GM18507 (cell line): ENCODE measurements around the gene TMEM255B.
"Not testable (repeated sequence)": the region's sequence is repeated elsewhere in the genome, so short reads cannot be mapped to it uniquely, and the experiment has no call there.

Experiments
- DNase-seq: peaks from one replicate; pipeline ENCODE4 v3.0.0; 2011; ENCODE audit warnings: low read depth; ENCODE audit not compliant: insufficient read length; ENCODE audit errors: extremely low spot score
- FAIRE-seq: peaks from 2 replicates; lab custom pipeline; 2011; peaks lifted over from hg19 to GRCh38; lab: Jason Lieb, UNC

TMEM255B gene

DNA sequence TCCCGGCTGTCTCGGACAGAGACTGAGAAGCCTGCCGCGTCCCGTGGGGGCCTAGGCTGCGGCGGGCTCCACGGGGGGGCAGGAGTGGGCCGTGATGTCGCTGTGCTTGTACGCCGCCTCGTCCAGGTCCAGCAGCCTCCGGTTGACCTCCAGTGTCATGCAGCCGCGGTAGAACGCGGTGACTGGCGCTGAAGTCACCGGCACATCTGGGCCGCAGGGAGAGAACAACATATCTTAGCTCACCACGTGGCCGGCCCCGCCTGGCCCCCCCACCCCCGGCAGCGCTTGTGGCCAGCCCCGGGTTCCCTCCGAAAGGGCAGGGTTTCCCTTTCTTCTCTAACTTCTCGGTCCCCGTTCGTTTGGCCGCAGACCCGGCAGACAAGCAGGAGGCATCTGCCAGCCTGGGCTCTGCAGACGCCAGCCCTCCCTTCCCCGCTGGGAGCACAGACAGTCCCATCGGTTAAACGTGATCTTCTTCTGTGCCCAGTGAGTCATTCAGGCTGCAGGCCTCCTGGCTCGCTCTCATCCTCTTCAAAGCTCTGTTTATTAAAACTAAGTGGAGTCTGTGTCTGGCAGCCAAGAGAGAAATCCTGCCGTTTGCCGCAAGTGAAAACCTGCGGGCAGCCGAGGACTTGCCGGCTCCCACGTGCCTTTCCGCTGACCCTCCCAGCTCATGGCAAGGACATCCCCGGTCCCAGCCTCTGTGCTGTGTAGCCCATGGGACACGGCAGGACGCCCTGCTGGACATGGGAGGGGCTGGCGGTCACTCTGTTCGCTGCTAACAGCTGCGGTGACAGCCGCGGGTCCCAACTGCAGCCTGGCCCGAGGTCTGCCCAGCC is 62.0 kb downstream of the TMEM255B start:
- FAIRE-seq, result no peak
- DNase-seq, result no peak

DNA sequence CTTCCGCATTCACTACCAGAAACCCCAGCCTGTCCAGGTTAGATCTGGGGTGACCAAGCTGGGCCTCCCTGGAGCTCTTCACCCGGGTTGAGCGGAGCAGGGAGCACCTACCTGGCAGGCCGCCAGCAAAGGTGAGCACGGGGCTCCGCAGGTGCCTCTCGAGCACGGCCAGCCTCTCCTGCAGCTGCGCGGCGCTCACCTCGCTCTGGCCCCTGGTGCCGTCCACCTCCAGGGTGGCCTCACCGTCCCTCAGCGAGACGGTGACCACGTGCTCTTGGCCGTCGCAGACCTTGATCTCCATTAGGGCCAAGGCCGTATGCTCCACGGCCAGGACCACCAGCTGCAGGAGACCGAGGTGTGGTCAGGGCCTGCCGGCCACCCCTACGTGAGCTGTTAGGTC is 62.8 kb downstream of the TMEM255B start:
- no peak for FAIRE-seq
- no peak for DNase-seq

DNA sequence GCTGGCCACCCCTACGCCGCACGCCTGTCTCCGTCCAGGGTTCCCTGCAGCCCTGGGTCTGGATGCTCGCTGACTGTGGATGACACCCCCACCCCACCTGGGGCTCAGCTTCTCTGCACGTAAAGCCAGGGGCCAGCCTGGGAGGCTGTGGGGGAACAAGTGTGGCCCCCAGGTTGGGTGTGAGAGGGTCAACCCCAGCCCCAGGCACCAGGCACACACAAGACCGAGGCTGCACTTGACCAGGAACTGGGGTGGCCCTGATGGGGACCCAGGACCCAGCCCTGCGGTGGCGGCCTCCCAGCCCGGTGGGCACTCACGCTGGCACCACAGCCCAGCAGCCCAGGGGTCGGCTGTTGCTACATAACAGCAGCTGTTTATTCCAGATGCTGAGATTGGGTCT is 63.2 kb downstream of the TMEM255B start:
- DNase-seq, result no peak
- FAIRE-seq, result no peak

DNA sequence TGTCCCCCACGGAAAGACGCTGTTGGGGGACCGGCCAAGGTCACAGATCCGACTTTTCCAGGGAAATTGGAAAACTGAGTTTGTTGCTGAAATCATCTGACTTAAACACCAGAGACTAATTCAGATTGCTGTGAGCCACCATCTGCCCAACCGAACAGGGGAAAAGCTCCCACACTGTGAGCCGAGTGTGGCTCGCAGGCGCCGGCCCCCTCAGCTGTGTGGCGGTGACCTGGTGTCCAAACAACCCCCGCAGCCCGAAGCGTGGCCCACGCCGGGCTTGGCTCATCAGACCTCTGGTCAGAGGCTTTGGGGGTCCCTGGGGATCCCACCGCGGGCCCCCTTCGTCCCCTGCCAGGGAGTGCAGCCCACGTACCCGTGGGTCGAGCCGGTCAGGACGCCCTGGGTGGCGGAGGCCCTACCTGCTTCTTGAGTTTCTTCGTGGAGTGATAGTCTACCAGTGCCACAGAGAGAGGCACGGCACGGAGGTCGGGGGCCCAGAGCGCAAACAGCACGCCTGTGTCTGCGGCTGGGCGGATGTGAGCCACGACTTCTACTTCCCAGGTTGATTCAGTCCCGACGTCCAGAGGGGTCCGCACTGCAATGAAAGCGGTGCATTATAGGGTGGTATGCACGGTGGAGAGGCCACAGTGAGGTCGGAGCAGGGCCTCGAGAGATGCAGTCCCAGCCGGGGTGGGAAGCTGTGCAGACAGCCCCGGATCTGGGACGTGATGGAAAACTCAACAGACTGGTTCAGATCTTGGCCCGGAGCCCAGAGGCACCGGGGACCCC is 64.1 kb downstream of the TMEM255B start:
- DNase-seq (no peak), FAIRE-seq (no peak)

DNA sequence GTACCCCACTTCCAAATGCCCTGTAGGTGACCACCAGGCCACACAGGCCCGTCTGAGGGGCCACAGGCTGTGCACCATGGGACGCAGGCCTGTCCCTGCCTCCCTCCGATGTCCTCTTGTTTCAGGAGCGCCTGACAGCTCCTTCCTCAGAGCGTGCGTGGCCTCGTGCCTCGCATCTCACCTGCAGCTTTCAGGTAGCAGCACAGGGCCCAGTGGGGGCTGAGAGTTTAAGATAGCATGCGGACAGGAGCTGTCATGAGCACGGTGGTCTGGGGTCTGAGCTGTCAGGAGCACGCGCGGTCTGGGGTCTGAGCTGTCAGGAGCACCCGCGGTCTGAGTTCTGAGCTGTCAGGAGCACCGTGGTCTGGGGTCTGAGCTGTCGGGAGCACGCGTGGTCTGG is 64.7 kb downstream of the TMEM255B start:
- DNase-seq (no peak), FAIRE-seq (no peak)

DNA sequence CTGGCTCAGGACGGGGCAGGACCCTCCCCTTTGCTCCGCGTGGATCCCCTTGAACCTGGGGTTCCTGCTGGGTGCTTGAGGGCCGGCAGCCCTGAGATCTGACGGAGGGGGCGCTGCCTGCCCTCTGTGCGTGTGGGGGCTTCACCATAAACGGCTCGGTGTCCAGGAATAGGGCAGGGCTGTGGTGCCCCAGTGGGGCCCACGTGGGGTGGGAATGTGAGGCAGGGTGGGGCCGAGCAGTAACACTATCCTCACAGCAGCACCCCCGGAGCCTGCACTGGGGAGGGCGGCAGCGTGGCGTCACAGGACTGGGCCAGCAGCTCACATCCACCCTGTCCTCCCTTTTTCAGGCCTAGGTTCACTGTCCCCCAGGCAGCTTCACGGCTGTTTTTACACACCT is 66.8 kb downstream of the TMEM255B start:
- FAIRE-seq (no peak), DNase-seq (no peak)

DNA sequence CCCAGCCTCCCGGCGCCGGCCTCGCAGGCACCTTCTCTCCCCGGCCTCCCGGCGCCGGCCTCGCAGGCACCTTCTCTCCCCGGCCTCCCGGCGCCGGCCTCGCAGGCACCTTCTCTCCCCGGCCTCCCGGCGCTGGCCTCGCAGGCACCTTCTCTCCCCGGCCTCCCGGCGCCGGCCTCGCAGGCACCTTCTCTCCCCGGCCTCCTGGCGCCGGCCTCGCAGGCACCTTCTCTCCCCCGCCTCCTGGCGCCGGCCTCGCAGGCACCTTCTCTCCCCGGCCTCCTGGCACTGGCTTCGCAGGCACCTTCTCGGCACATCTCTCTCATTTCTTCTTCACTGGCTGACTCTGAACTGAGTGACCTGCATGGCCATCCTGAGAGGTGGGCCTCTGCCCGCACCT is 67.4 kb downstream of the TMEM255B start:
- not testable (repeated sequence) for DNase-seq, FAIRE-seq

DNA sequence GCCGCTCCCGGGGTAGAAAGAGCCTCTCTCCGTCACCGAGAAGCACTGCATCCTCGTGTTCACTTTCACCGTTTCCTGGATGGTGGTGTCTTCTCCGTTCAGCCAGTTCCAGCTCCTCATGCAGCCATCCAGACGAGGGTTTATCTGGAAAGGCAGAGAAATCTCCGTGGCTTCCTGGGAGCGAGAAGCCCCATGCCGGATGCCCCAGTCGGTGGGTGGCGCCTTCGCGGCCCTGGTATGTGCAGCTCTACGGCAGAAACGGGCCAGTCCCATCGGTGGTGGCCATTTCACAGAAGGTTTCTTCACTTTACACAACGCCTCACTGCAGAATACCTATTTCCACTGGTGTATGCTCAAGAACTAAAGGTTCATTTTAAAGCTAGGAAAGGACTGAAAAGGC is 68.0 kb downstream of the TMEM255B start:
- FAIRE-seq, result no peak
- DNase-seq, result no peak

DNA sequence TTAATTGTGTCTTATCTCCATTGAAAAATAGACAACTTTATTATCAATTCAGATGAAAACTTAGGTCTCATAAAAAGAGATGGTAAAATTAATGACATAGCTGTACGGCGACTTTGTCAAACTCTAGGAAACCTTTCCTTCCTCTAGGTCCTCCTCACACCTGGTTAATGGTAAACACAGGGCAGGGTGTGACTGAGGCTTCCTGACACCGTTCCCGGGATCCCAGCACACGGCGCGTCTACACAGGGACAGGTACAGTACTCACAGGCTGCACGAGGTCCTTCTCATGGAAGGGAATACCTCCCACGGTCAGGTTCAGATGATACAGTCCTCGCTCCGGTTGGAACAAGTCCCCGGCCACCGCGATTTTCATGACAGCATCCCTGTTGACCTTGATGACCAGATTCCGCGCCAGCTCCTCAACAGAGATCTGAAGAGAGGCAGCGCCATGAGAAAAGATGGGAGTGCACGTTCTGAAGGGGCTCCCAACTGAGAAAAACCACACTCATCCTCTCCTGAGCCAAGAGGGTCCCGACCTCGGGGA is 69.3 kb downstream of the TMEM255B start:
- DNase-seq (no peak), FAIRE-seq (no peak)

DNA sequence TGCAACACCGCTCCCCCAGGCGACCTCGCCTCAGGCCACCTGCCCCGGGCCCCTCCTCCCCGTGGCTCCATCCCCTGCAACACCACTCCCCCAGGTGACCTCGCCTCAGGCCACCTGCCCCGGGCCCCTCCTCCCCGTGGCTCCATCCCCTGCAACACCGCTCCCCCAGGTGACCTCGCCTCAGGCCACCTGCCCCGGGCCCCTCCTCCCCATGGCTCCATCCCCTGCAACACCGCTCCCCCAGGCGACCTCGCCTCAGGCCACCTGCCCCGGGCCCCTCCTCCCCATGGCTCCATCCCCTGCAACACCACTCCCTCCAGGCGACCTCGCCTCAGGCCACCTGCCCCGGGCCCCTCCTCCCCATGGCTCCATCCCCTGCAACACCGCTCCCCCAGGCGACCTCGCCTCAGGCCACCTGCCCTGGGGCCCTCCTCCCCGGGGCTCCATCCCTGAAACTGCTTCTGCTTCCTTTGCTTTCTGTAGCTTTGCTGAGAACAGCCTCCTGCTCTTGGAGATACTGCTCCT is 71.5 kb downstream of the TMEM255B start:
- not testable (repeated sequence) for DNase-seq, FAIRE-seq

DNA sequence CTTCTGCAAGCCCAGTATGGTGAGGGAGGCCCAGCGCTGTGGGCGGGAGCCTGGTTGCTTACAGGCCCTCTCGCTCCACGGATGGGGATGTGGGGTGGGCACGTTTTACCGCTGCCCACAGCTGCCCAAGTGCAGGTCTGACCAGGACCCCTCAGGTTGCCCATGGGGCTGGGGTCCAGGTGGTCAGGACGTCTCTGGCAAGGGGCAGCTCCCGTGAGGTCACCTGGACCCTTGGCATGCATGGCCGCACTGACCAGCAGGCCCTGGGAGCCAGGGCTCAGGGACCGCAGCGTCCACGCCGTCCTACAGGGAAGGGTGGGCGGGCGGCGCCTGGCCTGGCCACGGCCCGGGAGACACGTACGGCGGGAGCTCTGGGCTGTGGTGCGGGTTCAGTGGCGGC is 72.0 kb downstream of the TMEM255B start:
- DNase-seq, result no peak
- FAIRE-seq, result no peak

DNA sequence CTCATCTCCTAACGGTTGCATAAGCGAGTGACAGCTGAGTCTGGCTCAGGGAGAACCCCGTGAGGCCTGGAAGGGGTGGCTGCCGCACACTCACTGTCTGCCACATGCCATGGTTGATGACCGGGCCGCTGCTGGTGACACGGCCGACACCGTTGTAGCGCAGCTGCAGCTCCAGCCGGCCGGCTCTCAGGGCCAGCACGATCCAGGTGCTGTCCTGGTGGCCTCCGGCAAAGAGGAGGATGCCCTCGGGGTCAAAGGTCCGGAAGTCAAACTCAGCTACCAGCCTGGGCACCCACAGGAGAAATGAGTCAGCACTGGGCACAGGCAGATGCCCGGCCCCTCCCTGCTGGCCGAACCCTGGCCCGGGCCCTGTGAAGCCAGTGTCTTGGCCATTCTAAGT is 73.2 kb downstream of the TMEM255B start:
- no peak for DNase-seq
- no peak for FAIRE-seq

DNA sequence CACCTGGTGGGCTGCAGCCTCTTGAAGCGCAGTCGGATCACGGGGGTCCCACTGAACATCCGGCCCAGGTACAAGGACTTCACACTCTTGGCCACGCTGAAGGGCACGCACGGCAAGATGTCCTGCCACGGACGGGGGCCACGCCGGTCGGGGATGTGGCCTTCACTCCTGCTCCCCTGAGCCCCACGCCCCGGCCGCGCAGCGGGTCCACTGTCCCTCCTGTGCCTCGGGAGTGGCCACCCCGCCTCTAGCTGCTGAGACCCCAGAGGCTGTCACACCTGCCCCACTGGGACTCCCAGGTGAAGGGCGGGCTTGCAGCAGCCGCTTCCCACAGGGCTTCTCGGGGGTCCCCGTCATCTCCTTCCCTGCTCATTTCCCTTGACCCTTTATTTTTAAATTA is 73.6 kb downstream of the TMEM255B start:
- FAIRE-seq (no peak), DNase-seq (no peak)

DNA sequence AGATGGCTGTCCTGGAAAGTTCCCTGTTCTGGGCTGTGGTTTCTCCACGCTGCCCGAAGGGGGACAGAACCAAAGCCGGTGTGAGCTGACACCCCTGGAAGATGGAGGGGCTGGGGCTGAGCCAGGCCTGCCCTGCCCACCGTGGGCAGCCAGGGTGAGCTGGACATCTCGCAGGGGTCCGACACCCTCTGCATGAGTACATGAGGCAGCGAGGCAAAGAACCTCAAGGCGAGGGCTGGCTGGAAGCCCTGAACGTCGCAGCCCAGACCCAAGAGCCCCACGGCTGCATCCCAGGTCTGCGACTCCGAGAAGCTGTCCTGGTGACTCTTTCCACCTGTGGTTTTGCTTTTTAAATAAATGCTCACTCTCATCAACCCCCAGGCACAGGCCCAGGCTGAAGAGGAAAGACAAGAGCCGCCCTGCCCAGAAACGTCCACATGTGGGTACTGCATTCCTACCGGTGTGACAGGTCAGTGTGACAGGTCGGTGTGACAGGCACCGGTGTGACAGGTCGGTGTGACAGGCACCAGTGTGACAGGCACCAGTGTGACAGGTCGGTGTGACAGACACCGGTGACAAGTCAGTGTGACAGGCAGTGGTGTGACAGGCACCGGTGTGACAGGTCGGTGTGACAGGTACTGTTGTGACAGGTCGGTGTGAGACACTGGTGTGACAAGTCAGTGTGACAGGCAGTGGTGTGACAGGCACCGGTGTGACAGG is 74.2 kb downstream of the TMEM255B start:
- FAIRE-seq, result no peak
- no peak for DNase-seq

DNA sequence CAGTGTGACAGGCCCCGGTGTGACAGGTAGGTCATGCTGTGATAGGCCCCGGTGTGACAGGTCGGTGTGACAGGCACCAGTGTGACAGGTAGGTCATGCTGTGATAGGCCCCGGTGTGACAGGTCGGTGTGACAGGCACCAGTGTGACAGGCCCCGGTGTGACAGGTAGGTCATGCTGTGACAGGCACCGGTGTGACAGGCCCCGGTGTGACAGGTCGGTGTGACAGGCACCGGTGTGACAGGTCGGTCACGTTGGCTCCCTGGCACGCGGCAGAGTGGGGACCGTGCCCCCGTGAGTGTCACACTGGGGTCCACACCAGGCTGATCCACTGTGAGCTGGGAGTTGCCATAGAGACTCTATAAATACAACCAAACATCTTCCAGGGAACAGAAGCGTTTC is 75.0 kb downstream of the TMEM255B start:
- FAIRE-seq, DNase-seq: not testable (repeated sequence)

DNA sequence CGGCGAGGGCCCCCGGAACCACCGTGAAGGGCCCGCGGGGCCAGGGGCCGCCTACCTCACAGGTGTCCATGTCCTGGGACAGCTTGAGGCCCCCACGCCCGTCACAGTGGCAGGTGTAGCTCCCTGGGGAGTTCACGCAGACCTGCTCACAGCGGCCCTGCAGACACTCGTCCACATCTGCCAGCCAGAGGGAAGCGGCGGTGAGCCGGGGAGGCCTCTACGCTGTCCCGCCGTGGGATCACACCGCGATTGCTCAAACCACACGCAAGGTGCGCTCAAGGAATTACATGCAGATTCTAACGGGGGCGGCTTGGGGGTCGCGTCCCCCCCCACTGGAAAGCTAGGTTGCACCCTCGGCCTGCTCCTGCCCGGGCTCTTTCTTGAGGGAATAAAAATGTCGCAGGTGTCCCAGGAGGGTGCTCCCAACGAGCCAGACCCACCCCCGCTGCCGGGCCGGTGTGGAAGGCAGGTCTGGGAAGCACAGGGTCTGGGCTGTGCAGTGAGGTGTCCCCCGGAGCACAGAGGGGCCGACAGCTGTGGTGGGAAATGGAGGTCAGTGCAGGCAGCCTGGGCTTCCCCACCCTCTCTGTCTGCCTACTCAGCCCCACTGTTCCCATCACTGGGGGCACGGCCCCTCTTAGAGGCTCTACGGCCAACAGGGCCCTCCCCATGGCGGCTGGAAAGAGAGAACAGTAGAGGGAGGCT is 75.6 kb downstream of the TMEM255B start:
- no peak for DNase-seq
- no peak for FAIRE-seq

DNA sequence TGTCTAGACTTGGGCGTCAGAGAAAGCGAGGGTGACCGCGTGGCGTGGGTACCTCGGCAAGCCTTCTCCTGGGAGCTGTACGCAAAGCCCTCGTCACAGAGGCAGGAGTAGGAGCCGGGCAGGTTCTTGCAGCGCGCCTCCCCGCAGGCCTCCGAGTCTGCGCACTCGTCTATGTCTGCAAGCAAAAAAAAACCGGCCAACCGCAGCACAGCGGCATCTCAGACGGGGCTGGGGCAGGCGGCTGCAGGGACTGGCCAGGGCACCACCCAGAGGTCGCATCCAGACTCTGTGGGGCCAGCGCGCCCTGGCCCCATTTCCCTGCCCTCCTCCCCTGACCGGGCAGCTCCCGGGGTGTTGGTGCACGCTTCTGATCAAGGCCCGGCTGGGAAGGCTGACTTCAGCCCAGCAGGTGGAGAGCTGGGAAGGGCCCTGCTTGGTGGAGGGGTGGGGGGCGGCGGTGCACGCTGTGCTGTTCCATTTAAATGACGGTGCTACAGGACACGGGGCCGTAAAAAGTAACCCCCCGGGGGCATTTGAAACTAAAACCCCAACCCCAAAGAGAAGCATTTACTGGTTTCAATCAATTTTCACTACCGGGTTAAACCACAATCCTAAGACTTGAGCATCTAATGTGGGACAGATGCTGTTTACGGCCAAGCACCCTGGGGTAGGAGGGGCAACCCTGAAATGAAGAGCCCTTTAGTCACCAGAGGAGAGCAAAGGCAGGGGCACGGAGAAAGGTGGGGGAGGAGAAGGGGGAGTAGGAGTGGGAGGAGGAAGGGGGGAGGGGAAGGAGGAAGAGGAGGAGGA is 76.6 kb downstream of the TMEM255B start:
- no peak for FAIRE-seq
- DNase-seq, result no peak

DNA sequence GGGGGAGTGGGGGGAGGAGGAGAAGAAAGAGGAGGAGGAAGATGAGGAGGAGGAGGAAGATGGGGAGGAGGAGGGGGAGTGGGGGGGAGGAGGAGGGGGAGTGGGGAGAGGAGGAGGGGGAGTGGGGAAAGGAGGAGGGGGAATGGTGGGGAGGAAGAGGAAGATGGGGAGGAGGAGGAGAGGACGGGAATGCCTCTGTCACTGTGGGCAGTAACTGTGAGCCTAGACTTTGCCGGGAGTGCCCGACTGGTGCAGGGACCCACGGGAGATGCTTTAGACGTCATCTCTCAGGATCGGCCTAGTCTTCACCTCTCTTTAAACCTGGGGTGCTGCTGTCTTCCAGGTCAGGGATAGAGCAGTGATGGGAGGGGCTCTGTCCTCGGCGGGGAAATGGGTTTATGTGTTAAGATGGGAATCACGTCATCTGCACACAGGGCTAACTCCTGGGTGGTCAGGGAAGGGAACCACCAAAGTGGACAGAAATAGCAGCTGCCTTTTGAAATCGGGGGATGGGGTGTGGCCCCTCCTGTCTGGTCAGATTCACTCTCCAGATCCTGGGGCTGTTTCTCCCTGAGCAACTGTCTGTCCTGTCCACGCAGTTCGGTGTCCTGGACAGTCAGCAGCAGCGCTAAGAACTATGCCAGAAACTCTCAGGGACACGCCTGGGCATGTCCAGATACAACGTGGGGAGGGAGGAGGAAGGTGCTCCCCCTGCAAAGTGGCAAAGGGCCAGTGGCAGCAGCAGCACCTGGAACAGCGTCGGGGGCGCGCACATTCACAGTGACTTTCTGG is 77.9 kb downstream of the TMEM255B start:
- FAIRE-seq, result no peak
- no peak for DNase-seq
